Measurements from ENCODE around the gene TMEM256. TPM values are rescaled to one million over a fixed set of nuclear protein-coding genes. Genes with fewer than 3 reads are reported as not detected.

Gene TMEM256
- total and polyA plus RNA-seq, 11 donors, result 51.9 to 195 (median 69.8) TPM

- intact Hi-C loops (cut with DNase I), result no loop called here
- peaks cover 0 to 36% (median 22%) of the 10 kb centered on the region in 12 donors for H3K4me1 ChIP-seq
- no peaks in the 10 kb centered on the region for H3K36me3 ChIP-seq
- TF ChIP-seq, protein P1, sequence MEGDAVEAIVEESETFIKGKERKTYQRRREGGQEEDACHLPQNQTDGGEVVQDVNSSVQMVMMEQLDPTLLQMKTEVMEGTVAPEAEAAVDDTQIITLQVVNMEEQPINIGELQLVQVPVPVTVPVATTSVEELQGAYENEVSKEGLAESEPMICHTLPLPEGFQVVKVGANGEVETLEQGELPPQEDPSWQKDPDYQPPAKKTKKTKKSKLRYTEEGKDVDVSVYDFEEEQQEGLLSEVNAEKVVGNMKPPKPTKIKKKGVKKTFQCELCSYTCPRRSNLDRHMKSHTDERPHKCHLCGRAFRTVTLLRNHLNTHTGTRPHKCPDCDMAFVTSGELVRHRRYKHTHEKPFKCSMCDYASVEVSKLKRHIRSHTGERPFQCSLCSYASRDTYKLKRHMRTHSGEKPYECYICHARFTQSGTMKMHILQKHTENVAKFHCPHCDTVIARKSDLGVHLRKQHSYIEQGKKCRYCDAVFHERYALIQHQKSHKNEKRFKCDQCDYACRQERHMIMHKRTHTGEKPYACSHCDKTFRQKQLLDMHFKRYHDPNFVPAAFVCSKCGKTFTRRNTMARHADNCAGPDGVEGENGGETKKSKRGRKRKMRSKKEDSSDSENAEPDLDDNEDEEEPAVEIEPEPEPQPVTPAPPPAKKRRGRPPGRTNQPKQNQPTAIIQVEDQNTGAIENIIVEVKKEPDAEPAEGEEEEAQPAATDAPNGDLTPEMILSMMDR (IDR thresholded peaks at IDR 0.05), result no peak
- TF ChIP-seq POLR2A (IDR thresholded peaks at IDR 0.05), result peak in 1 of 2 donors; percentile 33
- H3K27me3 ChIP-seq, result peaks cover 0 to 41% (median 11%) of the 10 kb centered on the region in 9 donors
- H3K27ac ChIP-seq, result peak within 1 kb of the TSS in 11 of 12 donors; percentile 35 to 73 (median 57)
- DNase-seq (peak; percentile 42 to 72 (median 53)), ATAC-seq (peak; percentile 23 to 68 (median 59))
- H3K9me3 ChIP-seq, result peaks cover 0 to 4% (median 0%) of the 10 kb centered on the region in 12 donors
- 2 to 7% (median 4%) methylated on average over 38 to 52 of the region's 52 CpGs for WGBS, 4 donors
- peak within 1 kb of the TSS; percentile 26 to 58 (median 52) for H3K4me3 ChIP-seq
Observed at GRCh38 chr17:7380855-7381683, 22.8 kb downstream of the TMEM256 start, which contains the start of gene TNK1. TSS of gene TNK1 (plus strand) at chr17:7381089. CDS start at chr17:7382927, 1,838 bp downstream.

GRCh38 chr17:7380321-7380720, 23.6 kb downstream of the TMEM256 start:
- DNase-seq (peak in 4 of 5 donors; percentile 59 to 83 (median 74)), ATAC-seq (peak; percentile 83 to 91 (median 86))
- peak overlapping the region in 11 of 12 donors; percentile 43 to 58 (median 52) for H3K4me3 ChIP-seq
- H3K4me1 ChIP-seq, result peaks cover 0 to 36% (median 22%) of the 10 kb centered on the region in 12 donors
- H3K9me3 ChIP-seq, result peaks cover 0 to 4% (median 0%) of the 10 kb centered on the region in 12 donors
- TF ChIP-seq, protein P1 (IDR thresholded peaks at IDR 0.05), result peak in 1 of 12 donors; percentile 15
- TF ChIP-seq POLR2A (IDR thresholded peaks at IDR 0.05), result no peak
- H3K36me3 ChIP-seq, result no peaks in the 10 kb centered on the region
- intact Hi-C loops (cut with DNase I), result no loop called here
- 19 to 29% (median 27%) methylated on average over 6 to 7 of the region's 7 CpGs for WGBS, 4 donors
- peak overlapping the region in 11 of 12 donors; percentile 35 to 73 (median 57) for H3K27ac ChIP-seq
- peaks cover 0 to 41% (median 11%) of the 10 kb centered on the region in 9 donors for H3K27me3 ChIP-seq

- Histone ChIP-seq H3K4me1 (peaks cover 0 to 31% (median 20%) of the 10 kb centered on the region in 12 donors), H3K27ac (no peak overlapping the region), H3K4me3 (no peak overlapping the region), H3K9me3 (peaks cover 0 to 4% (median 0%) of the 10 kb centered on the region in 12 donors), H3K36me3 (no peaks in the 10 kb centered on the region), H3K27me3 (peaks cover 0 to 35% (median 11%) of the 10 kb centered on the region in 9 donors)
- TF ChIP-seq, protein P1 (IDR thresholded peaks at IDR 0.05), result no peak
- TF ChIP-seq POLR2A (IDR thresholded peaks at IDR 0.05), result no peak
- ATAC-seq (no peak), DNase-seq (no peak)
- intact Hi-C loops (cut with DNase I), result loop anchor here in 1 of 10 donors (10.0 kb wide), 1 partner anchor 46 kb away; the partner anchor contains the start of genes SPEM1, SPEM2 and SPEM3
- 93 to 99% (median 95%) methylated on average over 3 of the region's 3 CpGs for WGBS, 4 donors
Observed at GRCh38 chr17:7379134-7379533, 24.8 kb downstream of the TMEM256 start.

GRCh38 chr17:7374353-7374752, 29.5 kb downstream of the TMEM256 start:
- DNase-seq (no peak), ATAC-seq (no peak)
- no peaks in the 10 kb centered on the region for H3K36me3 ChIP-seq
- TF ChIP-seq, protein P1 (IDR thresholded peaks at IDR 0.05), result no peak
- TF ChIP-seq POLR2A (IDR thresholded peaks at IDR 0.05), result no peak
- H3K27me3 ChIP-seq, result peaks cover 0 to 11% (median 0%) of the 10 kb centered on the region in 9 donors
- H3K4me3 ChIP-seq, result no peak overlapping the region
- intact Hi-C loops (cut with DNase I), result loop anchor here in 1 of 10 donors (10.0 kb wide), 1 partner anchor 50 kb away; the partner anchor contains the start of genes SPEM1, SPEM2 and SPEM3
- H3K9me3 ChIP-seq, result peaks cover 0 to 4% (median 0%) of the 10 kb centered on the region in 12 donors
- no peak overlapping the region for H3K27ac ChIP-seq
- H3K4me1 ChIP-seq, result no peaks in the 10 kb centered on the region
- 82 to 93% (median 90%) methylated on average over 2 of the region's 2 CpGs for WGBS, 4 donors

Data from heart left ventricle (tissue), 16 donors.